Bronchial epithelial cell (primary cell): ENCODE data around the gene THYN1. TPM values are rescaled to one million over a fixed set of nuclear protein-coding genes. Genes with fewer than 3 reads are reported as not detected.
A peak's percentile ranks its signal among the peaks of the same experiment; 100 is the strongest.

Experiments
- DNase-seq: peaks from one replicate; pipeline ENCODE4 v3.0.0-alpha.2; 2010; ENCODE audit warnings: low read depth
- FAIRE-seq: peaks from 2 replicates; lab custom pipeline; 2011; peaks lifted over from hg19 to GRCh38; lab: Jason Lieb, UNC
- H3K27me3 ChIP-seq: 2 replicates; pipeline ENCODE4 v1.5.1; 2011; ENCODE audit warnings: low read length; ENCODE audit not compliant: control insufficient read depth, insufficient read depth
- H3K36me3 ChIP-seq: 2 replicates; pipeline ENCODE4 v1.5.1; 2011; ENCODE audit warnings: low read length; ENCODE audit not compliant: control insufficient read depth, insufficient read depth
- H3K4me3 ChIP-seq: 2 replicates; pipeline ENCODE4 v1.5.1; 2011; ENCODE audit warnings: mild to moderate bottlenecking, low read depth, low read length, control low read depth
- total RNA-seq: library from RNA; depleted of rRNA; stranded (reverse); fragments of >200 nt; gene quantifications from 2 replicates; pipeline ENCODE4 v1.2.1, GENCODE V29; 2014
- TF ChIP-seq, protein P1 (sequence below): IDR thresholded peaks from 2 replicates; pipeline ENCODE4 v1.5.1; 2011; ENCODE audit warnings: mild to moderate bottlenecking, moderate library complexity, low read length, control low read depth, inconsistent platforms; ENCODE audit not compliant: insufficient read depth, severe bottlenecking

The THYN1 gene
- total RNA-seq, 1 donor from 2014 or later: 60.3 TPM

DNA sequence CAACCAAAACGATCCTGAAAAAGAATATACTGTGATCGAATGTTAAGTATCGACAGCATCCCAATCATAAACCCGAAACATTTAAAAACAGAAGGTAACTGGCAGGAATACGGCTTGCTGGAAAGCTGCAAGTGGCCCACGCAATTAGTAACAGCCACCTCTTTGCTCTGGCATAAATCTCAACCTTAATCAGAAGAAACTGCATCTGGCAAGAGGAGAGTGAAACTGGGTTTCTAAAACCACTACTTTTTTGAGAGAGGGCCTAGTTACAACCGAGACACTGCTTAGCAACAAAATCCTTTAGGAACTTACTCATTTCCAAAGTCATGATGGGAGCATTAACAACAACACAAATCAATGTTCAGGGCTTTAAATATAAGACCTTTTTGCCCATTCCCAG is 37.3 kb downstream of the THYN1 start:
- Histone ChIP-seq H3K4me3 (no peak overlapping the region), H3K36me3 (no peaks in the 10 kb centered on the region), H3K27me3 (no peaks in the 10 kb centered on the region)
- DNase-seq (no peak), FAIRE-seq (no peak)
- TF ChIP-seq, protein P1, sequence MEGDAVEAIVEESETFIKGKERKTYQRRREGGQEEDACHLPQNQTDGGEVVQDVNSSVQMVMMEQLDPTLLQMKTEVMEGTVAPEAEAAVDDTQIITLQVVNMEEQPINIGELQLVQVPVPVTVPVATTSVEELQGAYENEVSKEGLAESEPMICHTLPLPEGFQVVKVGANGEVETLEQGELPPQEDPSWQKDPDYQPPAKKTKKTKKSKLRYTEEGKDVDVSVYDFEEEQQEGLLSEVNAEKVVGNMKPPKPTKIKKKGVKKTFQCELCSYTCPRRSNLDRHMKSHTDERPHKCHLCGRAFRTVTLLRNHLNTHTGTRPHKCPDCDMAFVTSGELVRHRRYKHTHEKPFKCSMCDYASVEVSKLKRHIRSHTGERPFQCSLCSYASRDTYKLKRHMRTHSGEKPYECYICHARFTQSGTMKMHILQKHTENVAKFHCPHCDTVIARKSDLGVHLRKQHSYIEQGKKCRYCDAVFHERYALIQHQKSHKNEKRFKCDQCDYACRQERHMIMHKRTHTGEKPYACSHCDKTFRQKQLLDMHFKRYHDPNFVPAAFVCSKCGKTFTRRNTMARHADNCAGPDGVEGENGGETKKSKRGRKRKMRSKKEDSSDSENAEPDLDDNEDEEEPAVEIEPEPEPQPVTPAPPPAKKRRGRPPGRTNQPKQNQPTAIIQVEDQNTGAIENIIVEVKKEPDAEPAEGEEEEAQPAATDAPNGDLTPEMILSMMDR: no peak

DNA sequence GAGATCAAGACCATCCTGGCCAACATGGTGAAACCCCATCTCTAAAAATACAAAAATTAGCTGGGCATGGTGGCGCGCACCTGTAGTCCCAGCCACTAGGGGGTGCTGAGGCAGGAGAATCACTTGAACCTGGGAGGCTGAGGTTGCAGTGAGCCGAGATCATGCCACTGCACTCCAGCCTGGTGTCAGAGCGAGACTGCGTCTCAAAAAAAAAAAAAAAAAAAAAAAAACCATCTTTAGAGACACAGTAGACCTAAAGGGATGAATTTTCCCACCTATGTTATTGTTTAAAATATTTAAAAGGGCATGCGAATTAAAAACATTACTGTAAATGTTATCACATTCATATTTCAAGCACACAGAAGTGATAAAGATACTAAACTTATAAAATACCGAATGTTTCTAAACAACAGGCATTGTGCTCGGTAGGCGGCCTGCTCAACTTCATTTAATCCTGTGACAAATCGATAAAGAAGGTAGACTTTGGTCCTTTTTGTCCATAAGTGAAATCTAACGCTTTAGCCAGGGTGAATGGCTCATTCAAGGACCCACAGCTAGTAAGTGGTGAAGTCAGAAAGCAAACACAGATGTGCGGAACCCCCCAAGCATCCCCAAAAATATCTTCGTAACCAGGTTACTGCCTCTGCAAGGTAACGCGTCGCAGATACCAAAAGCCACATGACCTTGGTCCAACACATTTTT is 45.5 kb downstream of the THYN1 start:
- Histone ChIP-seq H3K36me3 (peaks cover 10% of the 10 kb centered on the region), H3K4me3 (no peak overlapping the region), H3K27me3 (no peaks in the 10 kb centered on the region)
- no peak for FAIRE-seq
- TF ChIP-seq, protein P1: peak; percentile 46
- DNase-seq: peak; percentile 18

DNA sequence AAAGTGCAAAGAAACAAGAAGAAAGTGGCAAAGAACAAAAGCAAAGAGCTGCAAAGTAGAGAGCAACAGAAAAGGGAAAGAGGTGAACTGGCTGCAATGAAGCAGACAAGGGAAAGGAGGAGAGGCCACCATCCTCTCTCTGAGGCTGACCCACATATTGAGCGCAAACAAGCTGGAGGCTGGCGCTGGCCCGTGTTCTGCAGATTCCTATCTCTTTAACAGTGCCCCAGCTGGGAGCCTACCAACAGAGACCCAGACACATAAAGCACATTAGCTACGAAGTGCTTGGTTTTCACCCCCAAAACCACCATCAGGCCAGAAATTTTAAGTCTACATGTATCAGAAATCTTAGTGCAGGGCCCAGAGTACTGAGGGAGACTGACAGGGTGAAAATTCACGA is 47.0 kb downstream of the THYN1 start:
- DNase-seq: no peak
- TF ChIP-seq, protein P1: no peak
- no peak for FAIRE-seq
- Histone ChIP-seq H3K36me3 (peaks cover 12% of the 10 kb centered on the region), H3K4me3 (no peak overlapping the region), H3K27me3 (no peaks in the 10 kb centered on the region)

DNA sequence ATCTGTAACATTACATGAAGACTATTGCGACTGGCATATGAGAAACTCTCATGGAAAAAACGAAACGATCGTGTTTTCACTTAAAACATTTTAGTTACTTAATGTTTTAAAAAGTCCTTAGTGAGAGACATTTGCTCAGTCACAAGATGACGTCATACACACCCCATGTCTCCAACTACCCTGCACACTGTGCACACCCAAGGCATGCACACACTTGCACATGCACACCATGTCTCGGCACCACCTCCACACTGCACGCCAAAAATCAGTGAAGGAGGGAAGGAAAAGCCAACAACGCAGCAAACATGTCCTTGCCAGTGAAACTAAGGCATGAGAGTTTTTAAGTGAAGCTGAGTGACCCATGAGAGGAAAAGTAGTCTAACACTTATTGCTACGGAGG is 47.4 kb downstream of the THYN1 start:
- TF ChIP-seq, protein P1: no peak
- Histone ChIP-seq H3K36me3 (peaks cover 12% of the 10 kb centered on the region), H3K4me3 (no peak overlapping the region), H3K27me3 (no peaks in the 10 kb centered on the region)
- DNase-seq: no peak
- FAIRE-seq: no peak

DNA sequence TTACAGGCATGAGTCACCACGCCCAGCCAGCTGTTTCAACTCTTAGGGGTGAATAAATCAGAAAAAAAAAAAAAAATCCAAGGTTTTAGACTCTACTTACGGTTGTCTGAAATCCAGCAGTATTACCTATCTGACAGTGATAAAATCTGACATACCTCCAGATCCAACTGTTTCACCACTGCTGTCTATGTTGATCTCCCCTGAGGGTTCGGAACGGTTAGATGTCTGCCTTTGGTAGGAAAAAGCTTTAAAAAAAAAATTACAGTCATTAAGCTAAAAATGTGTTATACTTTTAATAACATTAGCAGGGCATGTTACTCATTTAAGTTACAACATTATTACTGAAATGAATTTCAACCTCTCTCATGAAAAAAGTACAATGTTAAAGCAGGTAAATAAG is 50.5 kb downstream of the THYN1 start:
- TF ChIP-seq, protein P1: no peak
- Histone ChIP-seq H3K27me3 (no peaks in the 10 kb centered on the region), H3K36me3 (peaks cover 9% of the 10 kb centered on the region), H3K4me3 (no peak overlapping the region)
- FAIRE-seq (no peak), DNase-seq (no peak)

DNA sequence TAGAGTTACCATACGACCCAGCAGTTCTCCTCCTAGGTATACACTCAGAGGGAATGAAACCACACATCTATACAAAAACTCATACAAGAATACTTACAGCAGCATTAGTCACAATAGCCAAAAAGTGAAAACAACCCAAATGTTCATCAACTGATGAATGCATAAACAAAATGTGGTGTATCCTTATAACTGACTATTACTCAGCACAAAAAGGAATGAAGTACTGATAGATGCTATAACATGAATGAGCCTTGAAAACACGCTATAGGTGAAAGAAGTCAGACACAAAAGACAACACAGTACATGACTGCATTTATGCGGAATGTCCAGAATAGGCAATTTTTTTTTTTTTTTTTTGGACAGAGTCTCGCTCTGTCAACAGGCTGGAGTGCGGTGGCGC is 52.5 kb downstream of the THYN1 start:
- FAIRE-seq (no peak), DNase-seq (no peak)
- Histone ChIP-seq H3K4me3 (no peak overlapping the region), H3K27me3 (no peaks in the 10 kb centered on the region), H3K36me3 (peaks cover 6% of the 10 kb centered on the region)
- TF ChIP-seq, protein P1: no peak
